Measurements from ENCODE around the gene KIAA0513.

DNA sequence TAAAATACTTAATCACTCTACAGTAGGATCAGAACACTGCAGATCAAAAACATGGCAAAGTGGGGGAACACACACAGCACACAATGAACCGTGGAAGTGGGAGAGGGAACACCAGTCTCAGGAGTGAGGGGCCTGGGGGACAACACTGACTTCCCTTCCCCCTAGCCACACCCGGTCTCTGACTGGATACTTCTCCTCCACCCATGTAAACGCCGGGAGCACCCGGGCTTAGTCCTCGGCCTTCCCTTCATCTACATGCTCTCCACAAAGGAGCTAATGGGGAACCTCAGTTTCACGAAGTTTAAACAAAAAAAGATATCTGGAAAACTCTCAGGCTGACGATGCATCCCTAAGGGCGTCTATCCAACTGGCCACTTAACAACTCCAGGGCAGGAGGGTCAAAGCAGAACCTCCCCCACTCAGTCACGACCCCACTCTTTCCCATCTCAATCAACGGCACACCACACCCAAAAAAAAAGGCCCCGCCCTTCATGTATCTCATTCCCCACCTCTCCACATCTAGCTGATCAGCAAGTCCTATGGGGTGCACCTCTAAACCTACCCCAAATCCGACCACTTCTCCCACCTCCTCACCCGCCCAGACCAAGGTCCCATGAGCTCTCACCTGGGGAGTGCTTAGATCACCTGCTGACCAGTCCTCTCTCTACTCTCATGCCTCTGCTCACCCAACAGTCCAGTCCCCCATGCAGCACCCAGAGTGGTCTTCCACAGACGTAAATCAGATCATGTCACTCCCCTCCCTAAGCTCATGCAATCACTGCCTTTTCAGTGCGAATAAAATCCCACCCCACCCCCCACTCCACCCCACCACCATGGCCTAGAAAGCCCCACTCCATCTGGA, 23.6 kb upstream of the KIAA0513 start:
- TF ChIP-seq, protein P1, sequence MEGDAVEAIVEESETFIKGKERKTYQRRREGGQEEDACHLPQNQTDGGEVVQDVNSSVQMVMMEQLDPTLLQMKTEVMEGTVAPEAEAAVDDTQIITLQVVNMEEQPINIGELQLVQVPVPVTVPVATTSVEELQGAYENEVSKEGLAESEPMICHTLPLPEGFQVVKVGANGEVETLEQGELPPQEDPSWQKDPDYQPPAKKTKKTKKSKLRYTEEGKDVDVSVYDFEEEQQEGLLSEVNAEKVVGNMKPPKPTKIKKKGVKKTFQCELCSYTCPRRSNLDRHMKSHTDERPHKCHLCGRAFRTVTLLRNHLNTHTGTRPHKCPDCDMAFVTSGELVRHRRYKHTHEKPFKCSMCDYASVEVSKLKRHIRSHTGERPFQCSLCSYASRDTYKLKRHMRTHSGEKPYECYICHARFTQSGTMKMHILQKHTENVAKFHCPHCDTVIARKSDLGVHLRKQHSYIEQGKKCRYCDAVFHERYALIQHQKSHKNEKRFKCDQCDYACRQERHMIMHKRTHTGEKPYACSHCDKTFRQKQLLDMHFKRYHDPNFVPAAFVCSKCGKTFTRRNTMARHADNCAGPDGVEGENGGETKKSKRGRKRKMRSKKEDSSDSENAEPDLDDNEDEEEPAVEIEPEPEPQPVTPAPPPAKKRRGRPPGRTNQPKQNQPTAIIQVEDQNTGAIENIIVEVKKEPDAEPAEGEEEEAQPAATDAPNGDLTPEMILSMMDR (conservative IDR thresholded peaks at IDR 0.05 in 1 of 2, IDR thresholded peaks at IDR 0.05 in 1 of 2; ENCODE audit: low read depth in 1 of 2, low read length in 2 of 2): no peak
- no peak for TF ChIP-seq EZH2 (IDR thresholded peaks at IDR 0.05; ENCODE audit: low read length, missing control alignments)

Measured in fibroblast of lung (primary cell).